HG03039 (cell line): ENCODE results near the gene ACKR1.

ENCODE experiments used
- ATAC-seq: cut with Tn5 transposase; IDR thresholded peaks from one replicate; pipeline ENCODE4 v1.9.1; 2021; ENCODE audit warnings: mild to moderate bottlenecking, moderate library complexity; ENCODE audit not compliant: unreplicated experiment

ACKR1 gene

GRCh38 chr1:159218649-159219636 is 14.3 kb downstream of the ACKR1 start:
- ATAC-seq: no peak

GRCh38 chr1:159222075-159222865 is 17.6 kb downstream of the ACKR1 start:
- ATAC-seq: no peak

GRCh38 chr1:159223004-159223403 is 18.3 kb downstream of the ACKR1 start:
- no peak for ATAC-seq

GRCh38 chr1:159228554-159228953 is 23.9 kb downstream of the ACKR1 start:
- no peak for ATAC-seq

GRCh38 chr1:159229260-159229885 is 24.7 kb downstream of the ACKR1 start:
- no peak for ATAC-seq

GRCh38 chr1:159229896-159230295 is 25.2 kb downstream of the ACKR1 start:
- no peak for ATAC-seq

- ATAC-seq: no peak
Observed at GRCh38 chr1:159239551-159240220, 35.0 kb downstream of the ACKR1 start.

- ATAC-seq: no peak
Observed at GRCh38 chr1:159247266-159247665, 42.6 kb downstream of the ACKR1 start.

GRCh38 chr1:159248311-159248710 is 43.6 kb downstream of the ACKR1 start:
- no peak for ATAC-seq

- ATAC-seq: no peak
Observed at GRCh38 chr1:159250638-159251216, 46.1 kb downstream of the ACKR1 start.
